ENCODE data around the gene MLIP.

MLIP gene

DNA sequence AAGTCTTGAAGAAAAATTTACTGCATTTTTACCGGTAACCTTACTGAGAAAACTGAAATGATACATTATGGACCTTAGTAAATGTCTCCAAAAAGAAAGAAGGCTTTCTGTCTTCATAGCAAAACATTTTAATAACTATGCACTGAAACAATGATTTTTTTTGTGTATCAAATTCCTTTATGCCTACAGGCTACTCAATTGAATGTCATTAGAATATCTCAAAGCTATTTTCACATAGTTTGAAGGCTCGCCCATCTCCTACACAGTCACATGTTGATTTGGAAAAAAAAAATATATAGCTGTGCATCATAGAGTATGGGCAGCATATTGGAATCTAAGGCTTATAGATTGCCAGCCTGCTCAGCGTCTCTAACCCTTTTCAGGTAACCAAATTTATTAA is 12.0 kb upstream of the MLIP start:
- H3K27me3 ChIP-seq (ENCODE audit: insufficient read depth, low read length): no peaks in the 10 kb centered on the region
- WGBS (ENCODE audit: extremely low coverage, insufficient coverage, insufficient read length): no CpG with 5 or more reads among the region's 3 CpGs
- no peak overlapping the region for H3K9ac ChIP-seq (ENCODE audit: low read length)
- no peaks in the 10 kb centered on the region for H3K9me3 ChIP-seq (ENCODE audit: insufficient read depth, low read depth, low read length)
- H3K18ac ChIP-seq (ENCODE audit: low read length): no peak overlapping the region
- no peak overlapping the region for H4K8ac ChIP-seq (ENCODE audit: low read depth, low read length)
- H2AFZ ChIP-seq (ENCODE audit: insufficient read depth, low read length, poor library complexity): no peak overlapping the region
- no peaks in the 10 kb centered on the region for H3K36me3 ChIP-seq (ENCODE audit: control insufficient read depth in 1 of 2, insufficient read depth in 2 of 2, low read length in 2 of 2)
- no peak overlapping the region for H4K91ac ChIP-seq (ENCODE audit: low read depth, low read length)
- H2BK5ac ChIP-seq (ENCODE audit: low read depth, low read length, poor library complexity): no peak overlapping the region
- no peak overlapping the region for H3K4ac ChIP-seq (ENCODE audit: low read depth, low read length)
- no peak overlapping the region for H3K4me2 ChIP-seq (ENCODE audit: low read length)
- no peak overlapping the region for H2AK5ac ChIP-seq (ENCODE audit: low read length)
- H3K14ac ChIP-seq (ENCODE audit: low read length): no peak overlapping the region
- no peak for DNase-seq
- H3K79me1 ChIP-seq (ENCODE audit: low read length): no peaks in the 10 kb centered on the region
- no peaks in the 10 kb centered on the region for H3K4me1 ChIP-seq (ENCODE audit: control insufficient read depth in 1 of 2, insufficient read depth in 2 of 2, low read length in 2 of 2)
- no peak overlapping the region for H3K4me3 ChIP-seq (ENCODE audit: low read depth, low read length)
- no peak overlapping the region for H3K23ac ChIP-seq (ENCODE audit: low read length)
- no peak overlapping the region for H4K12ac ChIP-seq (ENCODE audit: low read depth, low read length)
- no peak overlapping the region for H2BK120ac ChIP-seq (ENCODE audit: insufficient read depth, low read length, poor library complexity)
- no peak overlapping the region for H3K27ac ChIP-seq (ENCODE audit: low read depth, low read length)
- no peak overlapping the region for H2BK12ac ChIP-seq (ENCODE audit: low read length)
- no peaks in the 10 kb centered on the region for H3K79me2 ChIP-seq (ENCODE audit: control insufficient read depth, insufficient read depth, low read length, poor library complexity)

DNA sequence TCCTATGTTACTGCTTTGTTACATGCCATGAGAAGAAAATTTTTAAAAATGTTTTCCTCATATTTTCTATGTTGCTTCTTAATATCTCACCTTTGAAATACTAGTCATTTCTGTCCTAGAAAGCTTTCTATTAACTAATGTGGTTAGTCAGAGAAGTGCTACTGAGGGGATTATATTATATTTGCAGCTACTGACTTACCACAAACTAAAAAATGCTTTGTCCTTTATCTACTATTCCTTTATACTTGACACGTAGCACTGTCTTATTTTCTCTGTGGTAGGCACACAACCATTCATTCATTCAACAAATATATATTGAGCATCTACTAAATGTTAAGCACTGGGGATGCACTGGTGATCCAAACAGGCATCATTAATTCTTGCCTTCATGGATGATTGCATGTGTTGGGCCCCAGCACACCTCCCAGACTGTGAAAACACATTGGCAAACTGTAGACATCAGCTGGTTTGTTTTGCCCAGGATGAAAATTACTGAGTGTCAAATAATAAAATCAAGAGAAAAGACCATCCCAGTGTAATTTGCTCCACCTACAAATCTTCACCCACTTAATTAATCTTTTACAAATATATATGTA is 10.7 kb upstream of the MLIP start:
- Histone ChIP-seq H3K9ac (ENCODE audit: low read length) (no peak overlapping the region), H2BK12ac (ENCODE audit: low read length) (no peak overlapping the region), H4K12ac (ENCODE audit: low read depth, low read length) (no peak overlapping the region), H2BK120ac (ENCODE audit: insufficient read depth, low read length, poor library complexity) (no peak overlapping the region), H4K91ac (ENCODE audit: low read depth, low read length) (no peak overlapping the region), H3K14ac (ENCODE audit: low read length) (no peak overlapping the region), H3K79me1 (ENCODE audit: low read length) (no peaks in the 10 kb centered on the region), H3K4ac (ENCODE audit: low read depth, low read length) (no peak overlapping the region), H3K4me1 (ENCODE audit: control insufficient read depth in 1 of 2, insufficient read depth in 2 of 2, low read length in 2 of 2) (no peaks in the 10 kb centered on the region), H3K36me3 (ENCODE audit: control insufficient read depth in 1 of 2, insufficient read depth in 2 of 2, low read length in 2 of 2) (no peaks in the 10 kb centered on the region), H3K4me3 (ENCODE audit: low read depth, low read length) (no peak overlapping the region), H3K27ac (ENCODE audit: low read depth, low read length) (no peak overlapping the region), H2AK5ac (ENCODE audit: low read length) (no peak overlapping the region), H3K9me3 (ENCODE audit: insufficient read depth, low read depth, low read length) (no peaks in the 10 kb centered on the region), H3K79me2 (ENCODE audit: control insufficient read depth, insufficient read depth, low read length, poor library complexity) (no peaks in the 10 kb centered on the region), H3K4me2 (ENCODE audit: low read length) (no peak overlapping the region), H4K8ac (ENCODE audit: low read depth, low read length) (no peak overlapping the region), H2BK5ac (ENCODE audit: low read depth, low read length, poor library complexity) (no peak overlapping the region), H2AFZ (ENCODE audit: insufficient read depth, low read length, poor library complexity) (no peak overlapping the region), H3K23ac (ENCODE audit: low read length) (no peak overlapping the region), H3K27me3 (ENCODE audit: insufficient read depth, low read length) (no peaks in the 10 kb centered on the region), H3K18ac (ENCODE audit: low read length) (no peak overlapping the region)
- DNase-seq: no peak
- WGBS (ENCODE audit: extremely low coverage, insufficient coverage, insufficient read length): no CpG with 5 or more reads among the region's 1 CpG

DNA sequence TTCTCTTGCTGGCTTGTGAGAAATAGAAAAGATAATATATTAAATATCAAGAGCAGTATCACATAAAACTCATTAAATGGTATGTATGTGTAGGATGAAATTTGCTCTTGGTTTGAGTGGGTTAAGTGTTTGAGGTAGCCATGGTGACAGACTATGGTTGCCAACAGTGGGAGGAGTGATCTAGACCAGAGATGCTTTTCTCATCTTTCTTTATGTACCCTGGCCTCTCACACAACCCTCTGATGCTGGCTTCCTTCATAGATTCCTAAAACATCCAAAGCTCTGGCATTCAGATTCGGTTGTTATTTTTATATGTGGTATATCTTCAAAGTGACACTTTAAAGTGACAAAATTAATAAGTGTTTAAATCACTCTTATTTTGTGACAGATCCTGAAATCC is 9.0 kb upstream of the MLIP start:
- Histone ChIP-seq H2BK5ac (ENCODE audit: low read depth, low read length, poor library complexity) (no peak overlapping the region), H3K9ac (ENCODE audit: low read length) (no peak overlapping the region), H3K36me3 (ENCODE audit: control insufficient read depth in 1 of 2, insufficient read depth in 2 of 2, low read length in 2 of 2) (no peaks in the 10 kb centered on the region), H3K79me1 (ENCODE audit: low read length) (no peaks in the 10 kb centered on the region), H3K18ac (ENCODE audit: low read length) (no peak overlapping the region), H2AK5ac (ENCODE audit: low read length) (no peak overlapping the region), H2BK12ac (ENCODE audit: low read length) (no peak overlapping the region), H2AFZ (ENCODE audit: insufficient read depth, low read length, poor library complexity) (no peak overlapping the region), H3K4me2 (ENCODE audit: low read length) (no peak overlapping the region), H4K8ac (ENCODE audit: low read depth, low read length) (no peak overlapping the region), H3K79me2 (ENCODE audit: control insufficient read depth, insufficient read depth, low read length, poor library complexity) (no peaks in the 10 kb centered on the region), H3K4me1 (ENCODE audit: control insufficient read depth in 1 of 2, insufficient read depth in 2 of 2, low read length in 2 of 2) (no peaks in the 10 kb centered on the region), H3K27me3 (ENCODE audit: insufficient read depth, low read length) (no peaks in the 10 kb centered on the region), H3K4me3 (ENCODE audit: low read depth, low read length) (no peak overlapping the region), H3K4ac (ENCODE audit: low read depth, low read length) (no peak overlapping the region), H4K12ac (ENCODE audit: low read depth, low read length) (no peak overlapping the region), H3K27ac (ENCODE audit: low read depth, low read length) (no peak overlapping the region), H3K23ac (ENCODE audit: low read length) (no peak overlapping the region), H3K14ac (ENCODE audit: low read length) (no peak overlapping the region), H2BK120ac (ENCODE audit: insufficient read depth, low read length, poor library complexity) (no peak overlapping the region), H4K91ac (ENCODE audit: low read depth, low read length) (no peak overlapping the region), H3K9me3 (ENCODE audit: insufficient read depth, low read depth, low read length) (no peaks in the 10 kb centered on the region)
- DNase-seq: no peak
- no CpG with 5 or more reads among the region's 1 CpG for WGBS (ENCODE audit: extremely low coverage, insufficient coverage, insufficient read length)

DNA sequence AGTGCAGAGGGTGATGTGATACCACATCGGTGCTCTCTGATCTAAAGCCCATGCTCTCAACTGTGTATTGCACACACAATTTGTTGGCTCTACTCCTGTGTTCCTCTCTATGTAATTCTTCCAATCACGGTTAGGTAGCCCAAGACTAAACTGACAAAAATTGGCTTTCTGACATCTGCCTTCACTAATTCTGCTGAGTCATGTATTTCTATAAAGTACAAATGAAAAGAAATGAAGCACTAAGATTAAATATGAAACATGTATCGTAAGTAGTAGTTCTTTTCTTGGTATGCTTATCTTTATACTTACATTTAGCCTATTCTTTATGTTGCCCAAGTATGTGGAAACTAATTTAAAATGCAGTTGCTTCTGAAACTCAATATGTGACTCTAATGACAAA is 7.7 kb upstream of the MLIP start:
- Histone ChIP-seq H3K23ac (ENCODE audit: low read length) (no peak overlapping the region), H3K27ac (ENCODE audit: low read depth, low read length) (no peak overlapping the region), H3K18ac (ENCODE audit: low read length) (no peak overlapping the region), H3K14ac (ENCODE audit: low read length) (no peak overlapping the region), H2BK5ac (ENCODE audit: low read depth, low read length, poor library complexity) (no peak overlapping the region), H3K4me2 (ENCODE audit: low read length) (no peak overlapping the region), H3K4me3 (ENCODE audit: low read depth, low read length) (no peak overlapping the region), H3K9me3 (ENCODE audit: insufficient read depth, low read depth, low read length) (no peaks in the 10 kb centered on the region), H3K4me1 (ENCODE audit: control insufficient read depth in 1 of 2, insufficient read depth in 2 of 2, low read length in 2 of 2) (no peaks in the 10 kb centered on the region), H3K79me1 (ENCODE audit: low read length) (no peaks in the 10 kb centered on the region), H3K9ac (ENCODE audit: low read length) (no peak overlapping the region), H2AK5ac (ENCODE audit: low read length) (no peak overlapping the region), H3K27me3 (ENCODE audit: insufficient read depth, low read length) (no peaks in the 10 kb centered on the region), H2AFZ (ENCODE audit: insufficient read depth, low read length, poor library complexity) (no peak overlapping the region), H4K8ac (ENCODE audit: low read depth, low read length) (no peak overlapping the region), H4K91ac (ENCODE audit: low read depth, low read length) (no peak overlapping the region), H3K79me2 (ENCODE audit: control insufficient read depth, insufficient read depth, low read length, poor library complexity) (no peaks in the 10 kb centered on the region), H4K12ac (ENCODE audit: low read depth, low read length) (no peak overlapping the region), H2BK120ac (ENCODE audit: insufficient read depth, low read length, poor library complexity) (no peak overlapping the region), H3K4ac (ENCODE audit: low read depth, low read length) (no peak overlapping the region), H2BK12ac (ENCODE audit: low read length) (no peak overlapping the region), H3K36me3 (ENCODE audit: control insufficient read depth in 1 of 2, insufficient read depth in 2 of 2, low read length in 2 of 2) (no peaks in the 10 kb centered on the region)
- DNase-seq: no peak
- no CpG with 5 or more reads among the region's 3 CpGs for WGBS (ENCODE audit: extremely low coverage, insufficient coverage, insufficient read length)
